Right renal cortex interstitium (tissue), 3 donors: ENCODE results near the gene RNF169. TPM values are rescaled to one million over a fixed set of nuclear protein-coding genes. Genes with fewer than 3 reads are reported as not detected.
"Not testable (repeated sequence)": the region's sequence is repeated elsewhere in the genome, so short reads cannot be mapped to it uniquely, and the experiment has no call there.

Experiments used
- DNase-seq, 3 donors: peaks; one replicate each; pipeline ENCODE4 v3.0.0-alpha.2; 2013; ENCODE audit warnings: low read depth in 3 of 3, low spot score in 2 of 3
- polyA plus RNA-seq, 3 donors: library from polyadenylated mRNA; unstranded; fragments of 120-200 nt; gene quantifications; one replicate each; pipeline ENCODE4 v1.2.1, GENCODE V29; 2013; ENCODE audit not compliant: insufficient read length in 3 of 3

Gene RNF169
- polyA plus RNA-seq, 3 donors = 16.2 to 20.1 (median 16.6) TPM

GRCh38 chr11:74729397-74729796 lies 19.3 kb upstream of the RNF169 start:
- DNase-seq = no peak

GRCh38 chr11:74730571-74731260 lies 17.9 kb upstream of the RNF169 start:
- no peak for DNase-seq

- no peak for DNase-seq
Observed at GRCh38 chr11:74731301-74732094, 17.2 kb upstream of the RNF169 start, which contains the start of gene CHRDL2. CHRDL2 (minus strand) TSS chr11:74731426; CDS start chr11:74730888, 538 bp downstream.

- DNase-seq = no peak
Observed at GRCh38 chr11:74734559-74734925, 14.1 kb upstream of the RNF169 start.

GRCh38 chr11:74735365-74735928 lies 13.2 kb upstream of the RNF169 start:
- no peak for DNase-seq

GRCh38 chr11:74736031-74736430 lies 12.6 kb upstream of the RNF169 start:
- no peak for DNase-seq

- DNase-seq = no peak
Observed at GRCh38 chr11:74739546-74740270, 8.9 kb upstream of the RNF169 start.

GRCh38 chr11:74742070-74742469 lies 6.6 kb upstream of the RNF169 start:
- no peak for DNase-seq

- no peak for DNase-seq
Observed at GRCh38 chr11:74743640-74744039, 5.0 kb upstream of the RNF169 start.

GRCh38 chr11:74744277-74744676 lies 4.4 kb upstream of the RNF169 start:
- DNase-seq = no peak

GRCh38 chr11:74746868-74747267 lies 1.8 kb upstream of the RNF169 start:
- DNase-seq = no peak

GRCh38 chr11:74749127-74749964 lies 697 bp downstream of the RNF169 start:
- peak in 1 of 3 donors; percentile 45 for DNase-seq

GRCh38 chr11:74749965-74750296 lies 1.3 kb downstream of the RNF169 start:
- no peak for DNase-seq

- not testable (repeated sequence) for DNase-seq
Observed at GRCh38 chr11:74750598-74750997, 1.9 kb downstream of the RNF169 start.

GRCh38 chr11:74751303-74751702 lies 2.7 kb downstream of the RNF169 start:
- DNase-seq = no peak

- no peak for DNase-seq
Observed at GRCh38 chr11:74754507-74755252, 6.0 kb downstream of the RNF169 start.

GRCh38 chr11:74755395-74755995 lies 6.8 kb downstream of the RNF169 start:
- no peak for DNase-seq

- no peak for DNase-seq
Observed at GRCh38 chr11:74756571-74756970, 7.9 kb downstream of the RNF169 start.

- no peak for DNase-seq
Observed at GRCh38 chr11:74766905-74767304, 18.3 kb downstream of the RNF169 start.
